ENCODE results near the gene IGSF3. TPM values are rescaled to one million over a fixed set of nuclear protein-coding genes. Genes with fewer than 3 reads are reported as not detected.

The IGSF3 gene
- polyA plus RNA-seq, 1 experiment: 0.15 TPM

DNA sequence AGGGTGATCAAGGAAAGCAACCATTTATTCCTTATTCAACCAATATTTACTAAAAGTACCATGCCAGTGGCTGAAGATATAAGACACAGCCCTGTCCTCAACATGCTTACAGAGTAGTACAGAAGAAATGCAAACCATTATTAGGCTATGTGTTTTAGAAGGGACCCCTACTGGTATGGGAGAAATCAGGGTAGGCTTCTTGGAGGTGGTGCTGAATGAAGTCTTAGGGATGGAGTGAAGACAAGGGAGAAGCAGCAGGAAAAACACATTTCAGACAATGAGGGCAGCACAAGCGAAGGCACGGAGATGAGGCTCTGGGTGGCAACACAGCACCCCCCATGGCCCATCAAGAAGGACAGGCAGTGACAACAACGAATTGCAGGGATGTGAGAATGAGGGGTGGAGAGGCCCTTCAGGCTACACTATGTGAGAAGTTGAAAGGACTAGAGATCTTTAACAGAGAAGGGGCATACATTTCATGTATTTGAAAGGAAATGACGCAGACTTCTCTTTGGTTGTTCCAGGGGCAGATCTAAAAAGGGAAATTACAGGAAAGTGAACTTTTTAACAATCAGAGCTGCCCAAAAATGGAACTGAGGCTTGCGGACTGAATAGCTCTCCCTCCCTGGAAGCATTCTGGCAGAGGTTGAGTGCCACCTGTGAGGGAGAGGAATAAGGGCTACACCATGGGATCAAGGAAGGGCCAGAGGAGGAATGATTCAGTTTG, 79.9 kb downstream of the IGSF3 start:
- Histone ChIP-seq H3K4me3 (ENCODE audit: low read depth, low read length) (no peak overlapping the region), H3K27me3 (ENCODE audit: control insufficient read depth, insufficient read depth, low read length) (no peaks in the 10 kb centered on the region), H3K36me3 (ENCODE audit: control insufficient read depth, insufficient read depth, low read length) (no peaks in the 10 kb centered on the region)
- CTCF ChIA-PET: interaction anchor here (0.9 kb wide), 1 partner anchor 13 kb away, joined by 3 read pairs; no protein-coding TSS in a partner anchor
- POLR2A ChIA-PET: no interaction called here
- TF ChIP-seq, protein P1, sequence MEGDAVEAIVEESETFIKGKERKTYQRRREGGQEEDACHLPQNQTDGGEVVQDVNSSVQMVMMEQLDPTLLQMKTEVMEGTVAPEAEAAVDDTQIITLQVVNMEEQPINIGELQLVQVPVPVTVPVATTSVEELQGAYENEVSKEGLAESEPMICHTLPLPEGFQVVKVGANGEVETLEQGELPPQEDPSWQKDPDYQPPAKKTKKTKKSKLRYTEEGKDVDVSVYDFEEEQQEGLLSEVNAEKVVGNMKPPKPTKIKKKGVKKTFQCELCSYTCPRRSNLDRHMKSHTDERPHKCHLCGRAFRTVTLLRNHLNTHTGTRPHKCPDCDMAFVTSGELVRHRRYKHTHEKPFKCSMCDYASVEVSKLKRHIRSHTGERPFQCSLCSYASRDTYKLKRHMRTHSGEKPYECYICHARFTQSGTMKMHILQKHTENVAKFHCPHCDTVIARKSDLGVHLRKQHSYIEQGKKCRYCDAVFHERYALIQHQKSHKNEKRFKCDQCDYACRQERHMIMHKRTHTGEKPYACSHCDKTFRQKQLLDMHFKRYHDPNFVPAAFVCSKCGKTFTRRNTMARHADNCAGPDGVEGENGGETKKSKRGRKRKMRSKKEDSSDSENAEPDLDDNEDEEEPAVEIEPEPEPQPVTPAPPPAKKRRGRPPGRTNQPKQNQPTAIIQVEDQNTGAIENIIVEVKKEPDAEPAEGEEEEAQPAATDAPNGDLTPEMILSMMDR (IDR thresholded peaks at IDR 0.05; ENCODE audit: insufficient read depth, low read depth, low read length): no peak
- no peak for DNase-seq (ENCODE audit: low read depth)

DNA sequence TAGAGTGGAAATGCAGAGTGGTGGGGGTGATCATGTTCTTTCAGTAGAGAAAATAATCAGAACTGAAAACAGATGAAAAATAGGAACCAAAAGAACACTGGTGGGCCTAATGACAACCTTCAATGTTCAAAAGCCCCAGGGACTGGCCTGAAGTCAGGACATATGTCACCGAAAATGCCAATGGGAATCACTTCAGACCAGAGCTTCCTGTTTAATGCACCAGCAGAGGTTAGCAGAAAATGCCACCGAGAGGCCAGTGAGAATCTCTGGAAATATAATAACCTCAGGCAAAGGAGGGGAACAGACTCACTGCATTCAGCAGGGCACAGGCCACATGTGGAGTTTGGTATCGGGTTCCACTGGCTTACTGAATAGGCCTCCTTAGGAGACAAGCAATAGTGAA, 80.8 kb downstream of the IGSF3 start:
- ChIA-PET POLR2A (no interaction called here), CTCF (interaction anchor here (1.1 to 1.4 kb wide), 2 partner anchors 10 to 12 kb away, joined by 6 to 9 read pairs; no protein-coding TSS in a partner anchor)
- DNase-seq (ENCODE audit: low read depth): no peak
- Histone ChIP-seq H3K27me3 (ENCODE audit: control insufficient read depth, insufficient read depth, low read length) (no peaks in the 10 kb centered on the region), H3K4me3 (ENCODE audit: low read depth, low read length) (no peak overlapping the region), H3K36me3 (ENCODE audit: control insufficient read depth, insufficient read depth, low read length) (no peaks in the 10 kb centered on the region)
- TF ChIP-seq, protein P1 (IDR thresholded peaks at IDR 0.05; ENCODE audit: insufficient read depth, low read depth, low read length): no peak

DNA sequence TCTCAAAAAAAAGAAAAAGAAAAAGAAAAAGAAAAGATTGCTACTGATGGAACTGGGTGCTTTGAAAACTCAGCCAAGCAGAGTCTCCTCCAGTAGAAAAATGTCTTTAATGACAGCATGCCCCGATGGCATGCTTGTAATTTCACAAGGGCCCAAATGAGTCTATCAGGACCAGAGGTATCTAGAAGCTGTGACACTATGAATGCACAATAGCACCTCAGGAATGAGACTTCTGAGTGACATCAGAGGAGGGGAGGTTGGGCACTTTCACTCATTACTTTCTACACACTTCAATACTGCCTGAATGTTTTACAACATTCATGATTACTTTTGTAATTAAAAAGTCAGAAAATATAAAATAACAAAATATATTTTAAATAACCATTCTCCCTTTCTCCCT, 81.6 kb downstream of the IGSF3 start:
- Histone ChIP-seq H3K36me3 (ENCODE audit: control insufficient read depth, insufficient read depth, low read length) (no peaks in the 10 kb centered on the region), H3K4me3 (ENCODE audit: low read depth, low read length) (no peak overlapping the region), H3K27me3 (ENCODE audit: control insufficient read depth, insufficient read depth, low read length) (no peaks in the 10 kb centered on the region; the same call in 1 of the 2 replicates)
- ChIA-PET CTCF (interaction anchor here (0.6 to 3.2 kb wide), 5 partner anchors 10 to 680 kb away, joined by 3 to 23 read pairs (median 6); no protein-coding TSS in a partner anchor), POLR2A (no interaction called here)
- DNase-seq (ENCODE audit: low read depth): no peak
- TF ChIP-seq, protein P1 (IDR thresholded peaks at IDR 0.05; ENCODE audit: insufficient read depth, low read depth, low read length): no peak

DNA sequence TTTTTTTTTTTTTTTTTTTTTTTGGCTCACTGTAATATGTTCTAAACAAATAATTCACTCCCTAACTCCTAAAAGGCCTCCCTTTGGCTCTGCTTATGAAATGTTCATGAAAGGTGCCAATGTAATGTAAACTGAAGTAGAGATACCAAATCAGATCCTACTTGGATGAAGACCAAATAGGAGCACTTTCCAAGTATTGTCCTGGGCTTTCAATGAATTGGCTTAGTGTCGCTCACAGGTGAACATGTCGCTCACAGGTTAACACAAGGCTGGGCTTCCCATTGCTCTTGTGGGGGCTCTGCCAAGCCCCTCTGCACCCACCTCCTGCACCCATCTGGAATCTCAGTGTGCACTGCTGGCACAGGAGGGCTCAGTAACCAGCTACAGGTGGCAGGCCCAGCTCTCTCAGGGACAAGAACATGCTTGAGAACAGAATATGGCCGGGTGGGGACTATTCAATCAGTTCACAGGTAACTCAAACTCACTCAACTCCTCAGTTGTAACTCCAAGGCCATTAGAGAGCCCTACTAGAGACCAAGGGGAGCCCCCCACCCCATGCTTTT, 86.1 kb downstream of the IGSF3 start:
- Histone ChIP-seq H3K4me3 (ENCODE audit: low read depth, low read length) (no peak overlapping the region), H3K36me3 (ENCODE audit: control insufficient read depth, insufficient read depth, low read length) (no peaks in the 10 kb centered on the region), H3K27me3 (ENCODE audit: control insufficient read depth, insufficient read depth, low read length) (peaks cover 2% of the 10 kb centered on the region)
- POLR2A ChIA-PET: no interaction called here
- DNase-seq (ENCODE audit: low read depth): no peak
- TF ChIP-seq, protein P1 (IDR thresholded peaks at IDR 0.05; ENCODE audit: insufficient read depth, low read depth, low read length): no peak
- CTCF ChIA-PET: no interaction called here

DNA sequence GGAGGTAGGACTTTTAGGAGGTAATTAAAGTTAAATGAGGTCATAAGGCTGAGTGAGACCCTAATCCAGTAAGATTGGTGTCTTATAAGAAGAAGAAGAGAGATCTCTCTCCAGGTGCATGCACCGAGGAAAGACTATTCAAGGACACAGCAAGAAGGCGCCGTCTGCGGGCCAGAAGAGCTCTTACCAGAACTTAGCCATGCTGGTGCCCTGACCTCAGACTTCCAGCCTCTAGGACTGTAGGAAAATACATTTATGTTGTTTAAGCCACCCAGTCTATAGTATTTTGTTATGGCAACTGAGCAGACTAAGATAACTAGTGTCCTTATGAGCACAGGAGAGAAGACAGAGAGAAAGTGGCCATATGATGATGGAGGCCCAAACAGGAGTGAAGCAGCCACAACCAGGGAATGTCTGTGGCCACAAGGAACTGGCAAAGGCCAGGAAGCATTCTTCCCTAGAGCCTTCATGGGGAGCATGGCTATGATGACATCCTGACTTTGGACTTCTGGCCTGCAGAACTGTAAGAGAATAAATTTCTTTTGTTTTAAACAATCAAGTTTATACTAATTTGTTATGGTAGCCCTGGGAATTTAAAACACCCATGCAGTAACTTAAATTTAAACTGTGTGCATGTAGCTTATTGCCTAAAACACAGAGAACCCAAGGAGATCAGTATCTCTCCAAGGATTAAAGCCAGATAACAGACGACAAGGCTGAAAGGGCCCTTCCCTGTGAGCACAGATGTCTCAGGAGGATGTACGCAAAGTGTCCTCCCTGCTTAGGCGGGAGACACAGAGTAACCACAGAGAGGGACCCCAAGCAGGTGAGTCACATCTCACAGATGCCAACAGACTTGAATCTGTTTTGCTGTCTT, 86.8 kb downstream of the IGSF3 start:
- CTCF ChIA-PET: no interaction called here
- DNase-seq (ENCODE audit: low read depth): no peak
- Histone ChIP-seq H3K36me3 (ENCODE audit: control insufficient read depth, insufficient read depth, low read length) (no peaks in the 10 kb centered on the region), H3K4me3 (ENCODE audit: low read depth, low read length) (no peak overlapping the region), H3K27me3 (ENCODE audit: control insufficient read depth, insufficient read depth, low read length) (peaks cover 4% of the 10 kb centered on the region)
- TF ChIP-seq, protein P1 (IDR thresholded peaks at IDR 0.05; ENCODE audit: insufficient read depth, low read depth, low read length): no peak
- POLR2A ChIA-PET: no interaction called here
